Measurements from ENCODE around the gene TRIM56. TPM values are rescaled to one million over a fixed set of nuclear protein-coding genes. Genes with fewer than 3 reads are reported as not detected.

The TRIM56 gene
- total and polyA plus RNA-seq, 2 of the 13 experiments (the other 11 are each of a cell fraction or from before 2014, with no cell fraction given): 3.2 to 7.1 TPM

- peak; percentile 14; the same call in 1 of the 2 replicates for TF ChIP-seq MNT (IDR thresholded peaks at IDR 0.05)
- TF ChIP-seq THAP8 (CRISPR knock-in tag; IDR thresholded peaks at IDR 0.05; ENCODE audit: borderline replicate concordance): no peak
- no peak for TF ChIP-seq GPBP1L1 (CRISPR knock-in tag; IDR thresholded peaks at IDR 0.05)
- no peak for TF ChIP-seq NFE2 (CRISPR knock-in tag; IDR thresholded peaks at IDR 0.05)
- no peak for TF ChIP-seq GLI4 (CRISPR knock-in tag; IDR thresholded peaks at IDR 0.05; ENCODE audit: borderline replicate concordance)
- peak; percentile 16; the same call in 1 of the 2 replicates for TF ChIP-seq UBTF (CRISPR knock-in tag; IDR thresholded peaks at IDR 0.05)
- no peak for TF ChIP-seq NFIB (CRISPR knock-in tag; IDR thresholded peaks at IDR 0.05; ENCODE audit: borderline replicate concordance)
- TF ChIP-seq MXD1 (CRISPR knock-in tag; IDR thresholded peaks at IDR 0.05): no peak
- no peak for TF ChIP-seq ZNF552 (CRISPR knock-in tag; IDR thresholded peaks at IDR 0.05; ENCODE audit: borderline replicate concordance)
- TF ChIP-seq GABPA (IDR thresholded peaks at IDR 0.05; ENCODE audit: low read depth, low read length): peak; percentile 48
- TF ChIP-seq GABPA (CRISPR knock-in tag; IDR thresholded peaks at IDR 0.05; ENCODE audit: low read depth): peak; percentile 86
- no peak for TF ChIP-seq ZNF780A (CRISPR knock-in tag; IDR thresholded peaks at IDR 0.05)
- TF ChIP-seq KAT7 (CRISPR knock-in tag; IDR thresholded peaks at IDR 0.05; ENCODE audit: borderline replicate concordance): 0 out of 2 replicates have a peak, but pooled peaks have one; percentile 61
- TF ChIP-seq ZNF687 (CRISPR knock-in tag; IDR thresholded peaks at IDR 0.05): peak; percentile 81
- no peak for TF ChIP-seq SRF (IDR thresholded peaks at IDR 0.05; ENCODE audit: low read depth, low read length)
These were observed at the start of gene TRIM56 (continued) for GRCh38 chr7:101085162-101085964.
